Measurements from ENCODE around the gene TRIM45. TPM values are rescaled to one million over a fixed set of nuclear protein-coding genes. Genes with fewer than 3 reads are reported as not detected.

Gene TRIM45
- total RNA-seq, 1 donor from 2014 or later, result 2.1 TPM

GRCh38 chr1:117093091-117093534 is 28.4 kb downstream of the TRIM45 start:
- peak; percentile 28 to 51 for ATAC-seq
- TF ChIP-seq CTCF (IDR thresholded peaks at IDR 0.05), result no peak

GRCh38 chr1:117092594-117092993 is 29.0 kb downstream of the TRIM45 start:
- DNase-seq (no peak), ATAC-seq (no peak)
- H3K27me3 ChIP-seq (ENCODE audit: low read depth), result no peaks in the 10 kb centered on the region
- no peak overlapping the region for H3K4me3 ChIP-seq
- H3K36me3 ChIP-seq, result peaks cover 22% of the 10 kb centered on the region
- H3K27ac ChIP-seq, result no peak overlapping the region
- no peak for TF ChIP-seq CTCF (IDR thresholded peaks at IDR 0.05)
- intact Hi-C loops (cut with DNase I), result no loop called here
- no peaks in the 10 kb centered on the region for H3K9me3 ChIP-seq
- H3K4me1 ChIP-seq, result peaks cover 7% of the 10 kb centered on the region

More at GRCh38 chr1:117093091-117093534, 28.4 kb downstream of the TRIM45 start:
- intact Hi-C loops (cut with DNase I), result no loop called here
- Histone ChIP-seq H3K36me3 (peaks cover 27% of the 10 kb centered on the region), H3K4me3 (no peak overlapping the region), H3K4me1 (peaks cover 7% of the 10 kb centered on the region), H3K9me3 (no peaks in the 10 kb centered on the region), H3K27me3 (ENCODE audit: low read depth) (no peaks in the 10 kb centered on the region), H3K27ac (no peak overlapping the region)
- no peak for DNase-seq

DNA sequence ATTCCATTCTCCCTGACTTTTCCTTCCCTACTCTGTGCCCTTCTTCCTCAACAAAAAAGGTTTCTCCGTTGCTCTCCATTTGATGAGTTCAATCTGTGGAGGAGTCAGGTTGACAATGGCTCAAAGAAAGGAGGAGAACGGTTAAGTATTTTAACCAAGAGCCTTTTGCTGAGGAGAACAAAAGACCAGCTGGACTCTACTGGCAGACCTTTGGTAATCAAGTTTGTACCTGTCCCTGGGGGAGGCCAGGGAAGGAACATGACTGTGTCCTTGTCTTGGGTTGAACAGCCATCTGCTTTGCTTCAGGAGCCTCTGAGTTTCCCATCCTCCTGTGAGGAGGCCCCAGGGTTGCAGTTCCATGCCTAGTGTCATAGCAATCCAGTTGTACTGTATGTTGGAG is 31.6 kb downstream of the TRIM45 start:
- H3K4me1 ChIP-seq, result peaks cover 7% of the 10 kb centered on the region
- DNase-seq, result no peak
- no peaks in the 10 kb centered on the region for H3K9me3 ChIP-seq
- no peak overlapping the region for H3K4me3 ChIP-seq
- H3K27ac ChIP-seq, result no peak overlapping the region
- peaks cover 22% of the 10 kb centered on the region for H3K36me3 ChIP-seq
- no peaks in the 10 kb centered on the region for H3K27me3 ChIP-seq (ENCODE audit: low read depth)
- intact Hi-C loops (cut with DNase I), result no loop called here
- TF ChIP-seq CTCF (IDR thresholded peaks at IDR 0.05), result no peak
- ATAC-seq, result no peak

DNA sequence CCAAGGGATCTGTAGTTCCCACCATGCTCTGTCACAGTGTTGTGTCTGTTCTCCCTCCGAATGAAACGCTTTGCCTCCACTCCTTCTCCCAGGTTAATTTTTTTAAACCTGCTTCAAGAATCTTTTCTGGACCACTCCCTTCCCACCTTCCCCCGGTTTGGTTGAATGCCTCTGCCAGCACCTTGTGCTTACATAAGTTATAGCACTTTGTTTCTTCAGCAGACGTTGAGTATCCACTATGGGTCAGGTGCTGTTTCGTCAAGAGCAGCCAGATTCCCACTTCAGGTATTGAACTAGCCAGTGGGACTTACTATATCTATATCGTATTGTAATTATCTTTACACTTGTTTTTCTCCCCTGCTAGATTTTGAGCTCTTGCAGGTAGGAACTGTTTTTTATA is 33.9 kb downstream of the TRIM45 start:
- DNase-seq (no peak), ATAC-seq (no peak)
- H3K4me1 ChIP-seq, result no peaks in the 10 kb centered on the region
- peaks cover 28% of the 10 kb centered on the region for H3K36me3 ChIP-seq
- H3K4me3 ChIP-seq, result no peak overlapping the region
- H3K9me3 ChIP-seq, result no peaks in the 10 kb centered on the region
- TF ChIP-seq CTCF (IDR thresholded peaks at IDR 0.05), result no peak
- intact Hi-C loops (cut with DNase I), result no loop called here
- no peaks in the 10 kb centered on the region for H3K27me3 ChIP-seq (ENCODE audit: low read depth)
- H3K27ac ChIP-seq, result no peak overlapping the region

DNA sequence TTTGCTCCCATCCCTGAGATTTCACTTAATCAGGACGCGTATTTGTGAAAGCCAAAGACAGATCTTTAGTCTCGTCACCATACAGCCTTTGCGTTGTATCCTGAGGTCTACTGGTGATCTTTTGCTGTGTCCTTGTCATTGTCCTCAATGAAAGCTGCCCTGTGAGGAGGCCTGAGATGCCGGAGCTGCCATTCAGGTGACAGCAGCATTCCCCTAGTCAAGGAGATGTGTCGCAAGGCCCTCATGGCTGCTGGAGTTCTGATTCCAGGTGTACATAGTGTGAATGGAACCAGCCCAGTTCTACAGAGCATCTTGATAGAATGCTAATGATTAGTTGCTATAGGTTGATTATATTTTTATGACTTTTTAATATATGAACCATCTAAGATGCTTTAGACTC is 37.3 kb downstream of the TRIM45 start:
- intact Hi-C loops (cut with DNase I), result no loop called here
- Histone ChIP-seq H3K27ac (no peak overlapping the region), H3K36me3 (peaks cover 38% of the 10 kb centered on the region), H3K4me1 (no peaks in the 10 kb centered on the region), H3K4me3 (no peak overlapping the region), H3K9me3 (no peaks in the 10 kb centered on the region), H3K27me3 (ENCODE audit: low read depth) (no peaks in the 10 kb centered on the region)
- ATAC-seq (peak in 1 of 2 donors; percentile 57), DNase-seq (no peak)
- TF ChIP-seq CTCF (IDR thresholded peaks at IDR 0.05), result no peak

DNA sequence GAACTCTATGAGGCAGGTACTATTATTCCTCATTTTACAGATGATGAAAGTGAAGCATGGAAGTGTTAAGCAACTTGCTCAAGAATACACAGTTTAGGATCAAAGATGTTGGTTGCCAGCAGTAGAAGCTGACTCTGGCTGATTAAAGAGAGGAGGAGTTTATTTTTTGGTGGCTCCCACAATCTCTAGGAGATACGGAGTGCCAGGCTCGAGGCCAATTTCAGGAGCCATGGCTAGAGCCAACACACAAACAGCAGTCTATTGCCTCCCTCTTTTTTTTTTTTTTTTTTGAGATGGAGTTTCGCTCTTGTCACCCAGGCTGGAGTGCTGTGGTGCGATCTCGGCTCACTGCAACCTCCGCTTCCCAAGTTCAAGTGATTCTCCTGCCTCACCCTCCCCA is 41.8 kb downstream of the TRIM45 start:
- H3K4me3 ChIP-seq, result no peak overlapping the region
- H3K27me3 ChIP-seq (ENCODE audit: low read depth), result no peaks in the 10 kb centered on the region
- DNase-seq (no peak), ATAC-seq (no peak)
- no peak overlapping the region for H3K27ac ChIP-seq
- H3K9me3 ChIP-seq, result no peaks in the 10 kb centered on the region
- H3K36me3 ChIP-seq, result peaks cover 75% of the 10 kb centered on the region
- TF ChIP-seq CTCF (IDR thresholded peaks at IDR 0.05), result no peak
- no peaks in the 10 kb centered on the region for H3K4me1 ChIP-seq
- intact Hi-C loops (cut with DNase I), result no loop called here
